Thoracic aorta (tissue), 2 donors: ENCODE results near the gene TMEM270. TPM values are rescaled to one million over a fixed set of nuclear protein-coding genes. Genes with fewer than 3 reads are reported as not detected.

Experiments used
- ATAC-seq: fragments of 150-250 bp; one replicate; pipeline ENCODE4 v1.8.0; 2017; ENCODE audit warnings: low read depth; ENCODE audit not compliant: insufficient number of reproducible peaks, low FRiP score
- DNase-seq: peaks from one replicate; pipeline ENCODE4 v3.0.0-alpha.2; 2020; ENCODE audit warnings: low spot score
- H3K27ac ChIP-seq, 2 donors: fragments of 200-600 bp; sonication (generic); 1 replicate in 1 of 2; 2 replicates in 1 of 2; pipeline ENCODE4 v1.5.1; 2016; ENCODE audit warnings: mild to moderate bottlenecking in 2 of 2, moderate library complexity in 2 of 2
- H3K27me3 ChIP-seq: fragments of 200-600 bp; sonication (generic); replicated peaks from 2 replicates; pipeline ENCODE4 v1.6.0; 2016; ENCODE audit warnings: mild to moderate bottlenecking; ENCODE audit not compliant: insufficient read depth
- H3K36me3 ChIP-seq: fragments of 200-600 bp; sonication (generic); one replicate; pipeline ENCODE4 v1.5.1; 2016
- H3K4me1 ChIP-seq, 2 donors: fragments of 200-600 bp; sonication (generic); 1 replicate in 1 of 2; 2 replicates in 1 of 2; pipeline versions ENCODE4 v1.5.1 to v1.6.0; 2016; ENCODE audit warnings: low read depth in 2 of 2, mild to moderate bottlenecking in 1 of 2; ENCODE audit not compliant: control insufficient read depth in 1 of 2
- H3K4me3 ChIP-seq: fragments of 200-600 bp; sonication (generic); 2 replicates; pipeline ENCODE4 v1.5.1; 2016; ENCODE audit warnings: mild to moderate bottlenecking
- H3K9me3 ChIP-seq: fragments of 200-600 bp; sonication (generic); 2 replicates; pipeline ENCODE4 v1.5.1; 2016
- CTCF ChIP-seq: fragments of 200-600 bp; sonication (generic); IDR thresholded peaks from one replicate; pipeline ENCODE4 v1.5.1; 2019; ENCODE audit warnings: antibody characterized with exemption
- total RNA-seq, 2 donors: library from RNA; depleted of rRNA; stranded (reverse); fragments of >200 nt; gene quantifications; one replicate each; pipeline versions ENCODE4 v1.1.0 to v1.2.3, GENCODE V29; 2016

TMEM270 gene
- total RNA-seq, 2 donors from 2014 or later, result not detected

GRCh38 chr7:73885433-73885974 is 24.5 kb downstream of the TMEM270 start:
- peak overlapping the region; percentile 62 to 83 for H3K27ac ChIP-seq
- no peaks in the 10 kb centered on the region for H3K27me3 ChIP-seq
- ATAC-seq (no peak), DNase-seq (no peak)
- no peaks in the 10 kb centered on the region for H3K9me3 ChIP-seq
- H3K4me1 ChIP-seq, result peaks cover 35 to 58% of the 10 kb centered on the region in 2 donors
- H3K4me3 ChIP-seq, result no peak overlapping the region
- no peak for TF ChIP-seq CTCF
- H3K36me3 ChIP-seq, result no peaks in the 10 kb centered on the region

GRCh38 chr7:73885975-73886798 is 25.2 kb downstream of the TMEM270 start:
- no peak for TF ChIP-seq CTCF
- H3K9me3 ChIP-seq, result no peaks in the 10 kb centered on the region
- H3K4me3 ChIP-seq, result peak overlapping the region; percentile 7
- ATAC-seq, result peak; percentile 46
- no peaks in the 10 kb centered on the region for H3K27me3 ChIP-seq
- DNase-seq, result no peak
- H3K4me1 ChIP-seq, result peaks cover 29 to 56% of the 10 kb centered on the region in 2 donors
- H3K36me3 ChIP-seq, result no peaks in the 10 kb centered on the region
- peak overlapping the region; percentile 62 to 83 for H3K27ac ChIP-seq

- ATAC-seq, result no peak
These were observed 26.8 kb downstream of the TMEM270 start for GRCh38 chr7:73887762-73888161.

GRCh38 chr7:73888959-73889358 is 28.0 kb downstream of the TMEM270 start:
- Histone ChIP-seq H3K36me3 (no peaks in the 10 kb centered on the region), H3K9me3 (no peaks in the 10 kb centered on the region), H3K27ac (peak overlapping the region; percentile 18 to 37), H3K27me3 (no peaks in the 10 kb centered on the region), H3K4me1 (peaks cover 36 to 75% of the 10 kb centered on the region in 2 donors), H3K4me3 (no peak overlapping the region)
- ATAC-seq, result no peak
- TF ChIP-seq CTCF, result no peak
- no peak for DNase-seq

More at GRCh38 chr7:73887762-73888161, 26.8 kb downstream of the TMEM270 start:
- peaks cover 26 to 63% of the 10 kb centered on the region in 2 donors for H3K4me1 ChIP-seq
- peak overlapping the region; percentile 62 to 83 for H3K27ac ChIP-seq
- TF ChIP-seq CTCF, result no peak
- H3K9me3 ChIP-seq, result no peaks in the 10 kb centered on the region
- no peak for DNase-seq
- no peaks in the 10 kb centered on the region for H3K36me3 ChIP-seq
- no peak overlapping the region for H3K4me3 ChIP-seq
- no peaks in the 10 kb centered on the region for H3K27me3 ChIP-seq

- Histone ChIP-seq H3K27me3 (no peaks in the 10 kb centered on the region), H3K4me1 (peaks cover 40 to 74% of the 10 kb centered on the region in 2 donors), H3K36me3 (no peaks in the 10 kb centered on the region), H3K9me3 (no peaks in the 10 kb centered on the region), H3K4me3 (no peak overlapping the region), H3K27ac (peak overlapping the region; percentile 90 to 100)
- no peak for ATAC-seq
- DNase-seq, result no peak
- TF ChIP-seq CTCF, result no peak
These were observed 29.7 kb downstream of the TMEM270 start for GRCh38 chr7:73890555-73891147.
